Hepatocyte (in vitro differentiated cells): ENCODE results near the gene TSHZ3.

Experiments
- EZH2phosphoT487 ChIP-seq: fragments of 200-600 bp; sonication (generic); IDR thresholded peaks from one replicate; pipeline ENCODE4 v1.6.1; 2018; ENCODE audit warnings: antibody characterized with exemption, mild to moderate bottlenecking, low read depth, moderate library complexity; ENCODE audit not compliant: unreplicated experiment, severe bottlenecking
- TF ChIP-seq, protein P1 (sequence below): fragments of 200-600 bp; sonication (generic); IDR thresholded peaks from 2 replicates; pipeline ENCODE4 v1.5.1; 2016; ENCODE audit warnings: antibody characterized with exemption, mild to moderate bottlenecking; ENCODE audit not compliant: poor library complexity

DNA sequence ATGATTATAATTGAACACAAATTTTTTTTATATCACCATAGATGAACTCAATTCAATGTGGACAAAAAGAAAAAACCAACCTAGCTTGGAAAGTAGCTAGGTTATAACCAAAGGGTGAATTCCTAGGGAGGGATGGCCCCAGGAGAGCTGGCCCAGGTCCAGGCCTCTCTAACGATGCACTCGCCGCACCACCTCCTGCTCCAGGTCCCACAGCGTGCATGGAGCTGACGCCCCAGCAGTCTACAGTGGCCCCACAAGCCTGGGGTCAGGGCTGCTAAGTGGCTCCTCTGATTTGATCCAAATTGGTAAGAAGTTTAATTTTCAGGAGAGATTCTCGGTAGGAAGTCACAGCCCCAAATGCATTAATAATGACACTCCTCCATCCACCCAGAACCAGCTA is 48.8 kb downstream of the TSHZ3 start:
- TF ChIP-seq EZH2phosphoT487 = no peak
- TF ChIP-seq, protein P1, sequence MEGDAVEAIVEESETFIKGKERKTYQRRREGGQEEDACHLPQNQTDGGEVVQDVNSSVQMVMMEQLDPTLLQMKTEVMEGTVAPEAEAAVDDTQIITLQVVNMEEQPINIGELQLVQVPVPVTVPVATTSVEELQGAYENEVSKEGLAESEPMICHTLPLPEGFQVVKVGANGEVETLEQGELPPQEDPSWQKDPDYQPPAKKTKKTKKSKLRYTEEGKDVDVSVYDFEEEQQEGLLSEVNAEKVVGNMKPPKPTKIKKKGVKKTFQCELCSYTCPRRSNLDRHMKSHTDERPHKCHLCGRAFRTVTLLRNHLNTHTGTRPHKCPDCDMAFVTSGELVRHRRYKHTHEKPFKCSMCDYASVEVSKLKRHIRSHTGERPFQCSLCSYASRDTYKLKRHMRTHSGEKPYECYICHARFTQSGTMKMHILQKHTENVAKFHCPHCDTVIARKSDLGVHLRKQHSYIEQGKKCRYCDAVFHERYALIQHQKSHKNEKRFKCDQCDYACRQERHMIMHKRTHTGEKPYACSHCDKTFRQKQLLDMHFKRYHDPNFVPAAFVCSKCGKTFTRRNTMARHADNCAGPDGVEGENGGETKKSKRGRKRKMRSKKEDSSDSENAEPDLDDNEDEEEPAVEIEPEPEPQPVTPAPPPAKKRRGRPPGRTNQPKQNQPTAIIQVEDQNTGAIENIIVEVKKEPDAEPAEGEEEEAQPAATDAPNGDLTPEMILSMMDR = no peak
